HCT116 (cell line): Measurements from ENCODE around the gene CETN1. TPM values are rescaled to one million over a fixed set of nuclear protein-coding genes. Genes with fewer than 3 reads are reported as not detected.

Source experiments
- ATAC-seq: fragments of 200-7000 bp; cut with Tn5 transposase; 2 replicates; pipeline ENCODE4 v1.9.1; 2020; ENCODE audit warnings: mild to moderate bottlenecking, moderate library complexity
- BruUV-seq: library from RNA; stranded (reverse); fragments of 400-500 nt; replicated peaks from 2 replicates; lab custom pipeline; 2021; lab: Mats Ljungman, UMichigan
- CTCF ChIA-PET: fragments of 300-600 bp; sonication (Branson Sonifier 250); formaldehyde crosslinking; loops from one replicate; lab custom pipeline; 2021; ENCODE audit warnings: antibody characterized with exemption; lab: Charles Lee
- POLR2A ChIA-PET: fragments of 300-600, 350-600 bp; sonication (Branson Sonifier 250); formaldehyde crosslinking; loops from one replicate; lab custom pipeline; 2021; ENCODE audit warnings: antibody characterized with exemption; lab: Charles Lee
- RAD21 ChIA-PET, 2 experiments: fragments of 300-600 bp; sonication (Branson Sonifier 250); formaldehyde crosslinking; loops; one replicate each; lab custom pipeline; 2023; ENCODE audit warnings: low total read pairs in 2 of 2; ENCODE audit not compliant: uncharacterized antibody in 2 of 2, unreplicated experiment in 2 of 2, low non-redundant PET in 1 of 2; lab: Charles Lee
- DNase-seq: peaks from one replicate; pipeline ENCODE4 v3.0.0-alpha.2; 2010; ENCODE audit warnings: low read depth, low spot score
- H2AFZ ChIP-seq: fragments of 200-600 bp; shearing (Covaris generic), sonication (generic); 2 replicates; pipeline ENCODE4 v1.6.1; 2017; ENCODE audit warnings: low read depth, mixed run types, mixed read lengths, antibody characterized with exemption, low read length; ENCODE audit not compliant: poor library complexity, severe bottlenecking
- H3K27ac ChIP-seq: 2 replicates; pipeline ENCODE4 v1.5.1; 2012; ENCODE audit warnings: low read depth, low read length
- H3K27me3 ChIP-seq: fragments of 200-600 bp; sonication (generic); 2 replicates; pipeline ENCODE4 v1.6.1; 2016; ENCODE audit warnings: mixed run types, low read length, mixed read lengths; ENCODE audit not compliant: insufficient read depth
- H3K36me3 ChIP-seq, 2 experiments: fragments of 200-500 bp in 1 of 2; fragments of 200-600 bp in 1 of 2; sonication (Bioruptor generic) in 1 of 2; sonication (generic) in 1 of 2; 2 replicates each; pipeline versions ENCODE4 v1.5.1 to v1.6.1; 2014 to 2016; ENCODE audit warnings: low read length in 2 of 2, inconsistent platforms in 1 of 2, mixed read lengths in 1 of 2, mixed run types in 1 of 2; ENCODE audit not compliant: insufficient read depth in 2 of 2, control insufficient read depth in 1 of 2
- H3K4me1 ChIP-seq, 2 experiments: fragments of 200-600 bp in 1 of 2; sonication (generic) in 1 of 2; 2 replicates each; pipeline versions ENCODE4 v1.5.1 to v1.6.1; 2012 to 2017; ENCODE audit warnings: low read length in 2 of 2, inconsistent platforms in 1 of 2, mild to moderate bottlenecking in 1 of 2, mixed read lengths in 1 of 2, mixed run types in 1 of 2, moderate library complexity in 1 of 2; ENCODE audit not compliant: insufficient read depth in 2 of 2, control insufficient read depth in 1 of 2
- H3K4me2 ChIP-seq: fragments of 200-600 bp; sonication (generic); 2 replicates; pipeline ENCODE4 v1.6.1; 2017; ENCODE audit warnings: mixed run types, low read length, mixed read lengths
- H3K4me3 ChIP-seq, 2 experiments: fragments of 200-600 bp in 1 of 2; sonication (generic) in 1 of 2; replicated peaks in 1 of 2; 2 replicates each; pipeline ENCODE4 v1.5.1; 2011 to 2016; ENCODE audit warnings: low read length in 2 of 2, control low read depth in 1 of 2, low read depth in 1 of 2, mild to moderate bottlenecking in 1 of 2, mixed read lengths in 1 of 2, mixed run types in 1 of 2
- H3K79me2 ChIP-seq: fragments of 200-600 bp; sonication (generic); 2 replicates; pipeline ENCODE4 v1.6.1; 2017; ENCODE audit warnings: mild to moderate bottlenecking, mixed run types, low read length, moderate library complexity, mixed read lengths; ENCODE audit not compliant: insufficient read depth
- H3K9ac ChIP-seq: fragments of 200-600 bp; sonication (generic); 2 replicates; pipeline ENCODE4 v1.6.1; 2016; ENCODE audit warnings: low read length, mixed read lengths
- H3K9me2 ChIP-seq: fragments of 200-600 bp; sonication (generic), shearing (Covaris generic); 2 replicates; pipeline ENCODE4 v1.6.1; 2017; ENCODE audit warnings: mixed run types, mild to moderate bottlenecking, moderate library complexity; ENCODE audit not compliant: insufficient read depth
- H3K9me3 ChIP-seq, 2 experiments: fragments of 200-500 bp in 1 of 2; fragments of 200-600 bp in 1 of 2; sonication (Bioruptor generic) in 1 of 2; sonication (generic) in 1 of 2; 2 replicates each; pipeline ENCODE4 v1.6.1; 2014 to 2017; ENCODE audit warnings: low read length in 2 of 2, mixed read lengths in 2 of 2, inconsistent platforms in 1 of 2, low read depth in 1 of 2, mild to moderate bottlenecking in 1 of 2, mixed run types in 1 of 2, moderate library complexity in 1 of 2; ENCODE audit not compliant: control insufficient read depth in 1 of 2, insufficient read depth in 1 of 2
- H4K20me1 ChIP-seq: fragments of 200-600 bp; sonication (generic), shearing (Covaris generic); 2 replicates; pipeline ENCODE4 v1.6.1; 2017; ENCODE audit warnings: mixed run types, mild to moderate bottlenecking, moderate library complexity; ENCODE audit not compliant: insufficient read depth
- ATF3 ChIP-seq: IDR thresholded peaks from 2 replicates; pipeline ENCODE4 v1.6.1; 2012
- CEBPB ChIP-seq: IDR thresholded peaks from 2 replicates; pipeline ENCODE4 v1.6.1; 2012; ENCODE audit warnings: low read depth
- EGR1 ChIP-seq: IDR thresholded peaks from 2 replicates; pipeline ENCODE4 v1.6.1; 2012; ENCODE audit warnings: low read depth
- ELF1 ChIP-seq: IDR thresholded peaks from 2 replicates; pipeline ENCODE4 v1.6.1; 2012; ENCODE audit warnings: low read depth, borderline replicate concordance
- EZH2 ChIP-seq: fragments of 200-600 bp; sonication (generic); IDR thresholded peaks from 2 replicates; pipeline ENCODE4 v1.6.1; 2017; ENCODE audit warnings: antibody characterized with exemption, mixed run types
- EZH2phosphoT487 ChIP-seq: fragments of 200-600 bp; IDR thresholded peaks from 2 replicates; pipeline ENCODE4 v1.6.1; 2018; ENCODE audit warnings: antibody characterized with exemption, borderline replicate concordance
- JUND ChIP-seq: IDR thresholded peaks from 2 replicates; pipeline ENCODE4 v1.6.1; 2012
- MAX ChIP-seq: IDR thresholded peaks from 2 replicates; pipeline ENCODE4 v1.6.1; 2012
- POLR2A ChIP-seq: IDR thresholded peaks from 2 replicates; pipeline ENCODE4 v1.7.0; 2011; ENCODE audit warnings: borderline replicate concordance; ENCODE audit not compliant: insufficient read depth, insufficient read length; ENCODE audit errors: extremely low read depth
- POLR2AphosphoS5 ChIP-seq: IDR thresholded peaks from 2 replicates; pipeline ENCODE4 v1.6.1; 2011; ENCODE audit warnings: mild to moderate bottlenecking, low read depth, low read length, moderate library complexity
- RAD21 ChIP-seq: IDR thresholded peaks from 2 replicates; pipeline ENCODE4 v1.6.1; 2012; ENCODE audit warnings: low read depth, mild to moderate bottlenecking
- SRF ChIP-seq: IDR thresholded peaks from 2 replicates; pipeline ENCODE4 v1.6.1; 2012; ENCODE audit warnings: low read depth
- ZBTB33 ChIP-seq: IDR thresholded peaks from 2 replicates; pipeline ENCODE4 v1.6.1; 2011; ENCODE audit warnings: mild to moderate bottlenecking, low read length, moderate library complexity; ENCODE audit not compliant: insufficient replicate concordance; ENCODE audit errors: extremely low read depth
- ZNF274 ChIP-seq: fragments of 200-500 bp; sonication (Bioruptor generic); IDR thresholded peaks from 2 replicates; pipeline ENCODE4 v1.6.1; 2014; ENCODE audit warnings: mild to moderate bottlenecking, low read depth, low read length, inconsistent platforms
- intact Hi-C: fragments of 100-400 bp; cut with micrococcal nuclease; formaldehyde crosslinking; loops from 2 replicates; pipeline ENCODE4 v1.10.0; 2022
- total RNA-seq: library from RNA; stranded (reverse); gene quantifications from one replicate; pipeline ENCODE4 v1.2.1, GENCODE V29; 2021; ENCODE audit not compliant: unreplicated experiment

Gene CETN1
- total RNA-seq, 1 experiment from 2014 or later: not detected

GRCh38 chr18:622289-622688 is 42.1 kb downstream of the CETN1 start:
- Histone ChIP-seq H4K20me1 (no peaks in the 10 kb centered on the region), H3K9me3 (no peaks in the 10 kb centered on the region), H3K4me2 (no peak overlapping the region), H3K9ac (no peak overlapping the region), H2AFZ (no peak overlapping the region), H3K27ac (no peak overlapping the region), H3K27me3 (no peaks in the 10 kb centered on the region), H3K79me2 (no peaks in the 10 kb centered on the region), H3K36me3 (no peaks in the 10 kb centered on the region), H3K4me1 (peaks cover 0 to 3% of the 10 kb centered on the region in 2 experiments; a peak in 1 of 4 replicates), H3K9me2 (no peaks in the 10 kb centered on the region), H3K4me3 (no peak overlapping the region)
- ATAC-seq: no peak
- CTCF ChIA-PET: interaction anchor here (6.0 to 6.4 kb wide), 2 partner anchors 209 to 217 kb away, joined by 72 to 112 read pairs; no protein-coding TSS in a partner anchor
- DNase-seq: no peak
- intact Hi-C loops: no loop called here
- POLR2A ChIA-PET: no interaction called here
- RAD21 ChIA-PET: interaction anchor here in 1 of 2 experiments (0.7 to 2.7 kb wide), 2 partner anchors 35 to 209 kb away, joined by 3 to 15 read pairs; partner anchors contain the start of gene TYMS
- no peak for TF ChIP-seq EGR1
- TF ChIP-seq ATF3: no peak
- TF ChIP-seq ELF1: no peak
- no peak for TF ChIP-seq POLR2A
- TF ChIP-seq ZNF274: no peak
- no peak for TF ChIP-seq JUND
- TF ChIP-seq POLR2AphosphoS5: no peak
- TF ChIP-seq SRF: no peak
- no peak for TF ChIP-seq MAX
- no peak for TF ChIP-seq CEBPB
- no peak for TF ChIP-seq EZH2
- TF ChIP-seq RAD21: no peak
- no peak for TF ChIP-seq EZH2phosphoT487
- TF ChIP-seq ZBTB33: no peak
- BruUV-seq: no TSS peak
